H1 (cell line): Measurements from ENCODE around the gene SGMS2.

ENCODE experiments used
- BCL11A ChIP-seq, 2 experiments: IDR thresholded peaks; one replicate each; pipeline ENCODE4 v1.6.1; 2011; ENCODE audit warnings: low read depth in 2 of 2, low read length in 2 of 2, mild to moderate bottlenecking in 2 of 2
- EP300 ChIP-seq, 2 experiments: IDR thresholded peaks; 1 replicate in 1 of 2; 2 replicates in 1 of 2; pipeline ENCODE4 v1.6.1; 2011 to 2012; ENCODE audit warnings: low read depth in 2 of 2, low read length in 2 of 2, mild to moderate bottlenecking in 2 of 2, borderline replicate concordance in 1 of 2, inconsistent platforms in 1 of 2, moderate library complexity in 1 of 2
- EZH2 ChIP-seq: fragments of 200-600 bp; sonication (generic); IDR thresholded peaks from 2 replicates; pipeline ENCODE4 v1.7.1; 2012; ENCODE audit warnings: low read depth, mild to moderate bottlenecking, moderate library complexity, low read length, inconsistent platforms; ENCODE audit not compliant: severe bottlenecking
- JUND ChIP-seq: IDR thresholded peaks from 2 replicates; pipeline ENCODE4 v1.6.1; 2011; ENCODE audit warnings: mild to moderate bottlenecking, improper control_type of control experiment, low read length
- KDM5A ChIP-seq: fragments of 200-600 bp; IDR thresholded peaks from 2 replicates; pipeline ENCODE4 v1.7.1; 2012; ENCODE audit warnings: mild to moderate bottlenecking, low read length, inconsistent platforms, mixed read lengths
- MAFK ChIP-seq: IDR thresholded peaks from 2 replicates; pipeline ENCODE4 v1.6.1; 2012; ENCODE audit warnings: low read depth, mild to moderate bottlenecking, improper control_type of control experiment, low read length
- POLR2A ChIP-seq, 2 experiments: IDR thresholded peaks; 1 replicate in 1 of 2; 2 replicates in 1 of 2; pipeline ENCODE4 v1.6.1; 2011; ENCODE audit warnings: low read depth in 2 of 2, low read length in 2 of 2, mild to moderate bottlenecking in 2 of 2; ENCODE audit errors: control extremely low read depth in 1 of 2
- POLR2AphosphoS5 ChIP-seq: IDR thresholded peaks from 2 replicates; pipeline ENCODE4 v1.6.1; 2011; ENCODE audit warnings: low read depth, low read length
- SAP30 ChIP-seq: fragments of 300-600 bp; sonication (generic); IDR thresholded peaks from 2 replicates; pipeline ENCODE4 v1.7.1; 2012; ENCODE audit warnings: low read length, moderate library complexity, mild to moderate bottlenecking, inconsistent platforms; ENCODE audit not compliant: insufficient read depth, insufficient replicate concordance
- TF ChIP-seq, protein P1 (sequence below), 3 experiments: IDR thresholded peaks; 1 replicate in 2 of 3; 2 replicates in 1 of 3; pipeline versions ENCODE4 v1.5.1 to v1.6.1; 2011; ENCODE audit warnings: low read length in 3 of 3, mild to moderate bottlenecking in 3 of 3, inconsistent platforms in 2 of 3, low read depth in 1 of 3, moderate library complexity in 1 of 3; ENCODE audit not compliant: insufficient read depth in 1 of 3; ENCODE audit errors: control extremely low read depth in 1 of 3
- TF ChIP-seq, protein P2 (sequence below): fragments of 300-600 bp; sonication (generic); IDR thresholded peaks from 2 replicates; pipeline ENCODE4 v1.7.1; 2012; ENCODE audit warnings: low read length, moderate library complexity, mild to moderate bottlenecking, inconsistent platforms; ENCODE audit not compliant: insufficient replicate concordance

DNA sequence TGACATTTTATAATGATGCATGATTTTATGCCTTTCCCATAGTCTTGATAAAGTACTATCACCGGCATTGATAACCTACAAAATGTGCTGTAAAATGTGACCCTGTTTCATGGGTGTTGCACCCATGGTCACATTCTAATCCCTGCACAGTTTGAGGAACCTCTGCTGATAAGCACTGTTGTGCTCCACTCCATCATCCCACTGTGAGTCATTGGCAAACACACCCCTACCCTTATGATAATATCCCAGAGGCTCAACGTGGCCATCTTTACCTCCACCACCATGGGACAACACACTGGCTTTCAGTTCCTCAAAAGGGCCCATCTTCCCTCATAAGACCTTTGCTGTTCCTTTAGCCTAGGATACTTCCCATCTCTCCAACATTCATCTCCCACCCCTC is 32.0 kb upstream of the SGMS2 start:
- no peak for TF ChIP-seq MAFK
- TF ChIP-seq, protein P1, sequence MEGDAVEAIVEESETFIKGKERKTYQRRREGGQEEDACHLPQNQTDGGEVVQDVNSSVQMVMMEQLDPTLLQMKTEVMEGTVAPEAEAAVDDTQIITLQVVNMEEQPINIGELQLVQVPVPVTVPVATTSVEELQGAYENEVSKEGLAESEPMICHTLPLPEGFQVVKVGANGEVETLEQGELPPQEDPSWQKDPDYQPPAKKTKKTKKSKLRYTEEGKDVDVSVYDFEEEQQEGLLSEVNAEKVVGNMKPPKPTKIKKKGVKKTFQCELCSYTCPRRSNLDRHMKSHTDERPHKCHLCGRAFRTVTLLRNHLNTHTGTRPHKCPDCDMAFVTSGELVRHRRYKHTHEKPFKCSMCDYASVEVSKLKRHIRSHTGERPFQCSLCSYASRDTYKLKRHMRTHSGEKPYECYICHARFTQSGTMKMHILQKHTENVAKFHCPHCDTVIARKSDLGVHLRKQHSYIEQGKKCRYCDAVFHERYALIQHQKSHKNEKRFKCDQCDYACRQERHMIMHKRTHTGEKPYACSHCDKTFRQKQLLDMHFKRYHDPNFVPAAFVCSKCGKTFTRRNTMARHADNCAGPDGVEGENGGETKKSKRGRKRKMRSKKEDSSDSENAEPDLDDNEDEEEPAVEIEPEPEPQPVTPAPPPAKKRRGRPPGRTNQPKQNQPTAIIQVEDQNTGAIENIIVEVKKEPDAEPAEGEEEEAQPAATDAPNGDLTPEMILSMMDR (IDR thresholded peaks at IDR 0.05; ENCODE audit: control extremely low read depth in 1 of 3, insufficient read depth in 1 of 3, low read depth in 1 of 3, low read length in 3 of 3): no peak
- TF ChIP-seq SAP30: no peak
- TF ChIP-seq, protein P2, sequence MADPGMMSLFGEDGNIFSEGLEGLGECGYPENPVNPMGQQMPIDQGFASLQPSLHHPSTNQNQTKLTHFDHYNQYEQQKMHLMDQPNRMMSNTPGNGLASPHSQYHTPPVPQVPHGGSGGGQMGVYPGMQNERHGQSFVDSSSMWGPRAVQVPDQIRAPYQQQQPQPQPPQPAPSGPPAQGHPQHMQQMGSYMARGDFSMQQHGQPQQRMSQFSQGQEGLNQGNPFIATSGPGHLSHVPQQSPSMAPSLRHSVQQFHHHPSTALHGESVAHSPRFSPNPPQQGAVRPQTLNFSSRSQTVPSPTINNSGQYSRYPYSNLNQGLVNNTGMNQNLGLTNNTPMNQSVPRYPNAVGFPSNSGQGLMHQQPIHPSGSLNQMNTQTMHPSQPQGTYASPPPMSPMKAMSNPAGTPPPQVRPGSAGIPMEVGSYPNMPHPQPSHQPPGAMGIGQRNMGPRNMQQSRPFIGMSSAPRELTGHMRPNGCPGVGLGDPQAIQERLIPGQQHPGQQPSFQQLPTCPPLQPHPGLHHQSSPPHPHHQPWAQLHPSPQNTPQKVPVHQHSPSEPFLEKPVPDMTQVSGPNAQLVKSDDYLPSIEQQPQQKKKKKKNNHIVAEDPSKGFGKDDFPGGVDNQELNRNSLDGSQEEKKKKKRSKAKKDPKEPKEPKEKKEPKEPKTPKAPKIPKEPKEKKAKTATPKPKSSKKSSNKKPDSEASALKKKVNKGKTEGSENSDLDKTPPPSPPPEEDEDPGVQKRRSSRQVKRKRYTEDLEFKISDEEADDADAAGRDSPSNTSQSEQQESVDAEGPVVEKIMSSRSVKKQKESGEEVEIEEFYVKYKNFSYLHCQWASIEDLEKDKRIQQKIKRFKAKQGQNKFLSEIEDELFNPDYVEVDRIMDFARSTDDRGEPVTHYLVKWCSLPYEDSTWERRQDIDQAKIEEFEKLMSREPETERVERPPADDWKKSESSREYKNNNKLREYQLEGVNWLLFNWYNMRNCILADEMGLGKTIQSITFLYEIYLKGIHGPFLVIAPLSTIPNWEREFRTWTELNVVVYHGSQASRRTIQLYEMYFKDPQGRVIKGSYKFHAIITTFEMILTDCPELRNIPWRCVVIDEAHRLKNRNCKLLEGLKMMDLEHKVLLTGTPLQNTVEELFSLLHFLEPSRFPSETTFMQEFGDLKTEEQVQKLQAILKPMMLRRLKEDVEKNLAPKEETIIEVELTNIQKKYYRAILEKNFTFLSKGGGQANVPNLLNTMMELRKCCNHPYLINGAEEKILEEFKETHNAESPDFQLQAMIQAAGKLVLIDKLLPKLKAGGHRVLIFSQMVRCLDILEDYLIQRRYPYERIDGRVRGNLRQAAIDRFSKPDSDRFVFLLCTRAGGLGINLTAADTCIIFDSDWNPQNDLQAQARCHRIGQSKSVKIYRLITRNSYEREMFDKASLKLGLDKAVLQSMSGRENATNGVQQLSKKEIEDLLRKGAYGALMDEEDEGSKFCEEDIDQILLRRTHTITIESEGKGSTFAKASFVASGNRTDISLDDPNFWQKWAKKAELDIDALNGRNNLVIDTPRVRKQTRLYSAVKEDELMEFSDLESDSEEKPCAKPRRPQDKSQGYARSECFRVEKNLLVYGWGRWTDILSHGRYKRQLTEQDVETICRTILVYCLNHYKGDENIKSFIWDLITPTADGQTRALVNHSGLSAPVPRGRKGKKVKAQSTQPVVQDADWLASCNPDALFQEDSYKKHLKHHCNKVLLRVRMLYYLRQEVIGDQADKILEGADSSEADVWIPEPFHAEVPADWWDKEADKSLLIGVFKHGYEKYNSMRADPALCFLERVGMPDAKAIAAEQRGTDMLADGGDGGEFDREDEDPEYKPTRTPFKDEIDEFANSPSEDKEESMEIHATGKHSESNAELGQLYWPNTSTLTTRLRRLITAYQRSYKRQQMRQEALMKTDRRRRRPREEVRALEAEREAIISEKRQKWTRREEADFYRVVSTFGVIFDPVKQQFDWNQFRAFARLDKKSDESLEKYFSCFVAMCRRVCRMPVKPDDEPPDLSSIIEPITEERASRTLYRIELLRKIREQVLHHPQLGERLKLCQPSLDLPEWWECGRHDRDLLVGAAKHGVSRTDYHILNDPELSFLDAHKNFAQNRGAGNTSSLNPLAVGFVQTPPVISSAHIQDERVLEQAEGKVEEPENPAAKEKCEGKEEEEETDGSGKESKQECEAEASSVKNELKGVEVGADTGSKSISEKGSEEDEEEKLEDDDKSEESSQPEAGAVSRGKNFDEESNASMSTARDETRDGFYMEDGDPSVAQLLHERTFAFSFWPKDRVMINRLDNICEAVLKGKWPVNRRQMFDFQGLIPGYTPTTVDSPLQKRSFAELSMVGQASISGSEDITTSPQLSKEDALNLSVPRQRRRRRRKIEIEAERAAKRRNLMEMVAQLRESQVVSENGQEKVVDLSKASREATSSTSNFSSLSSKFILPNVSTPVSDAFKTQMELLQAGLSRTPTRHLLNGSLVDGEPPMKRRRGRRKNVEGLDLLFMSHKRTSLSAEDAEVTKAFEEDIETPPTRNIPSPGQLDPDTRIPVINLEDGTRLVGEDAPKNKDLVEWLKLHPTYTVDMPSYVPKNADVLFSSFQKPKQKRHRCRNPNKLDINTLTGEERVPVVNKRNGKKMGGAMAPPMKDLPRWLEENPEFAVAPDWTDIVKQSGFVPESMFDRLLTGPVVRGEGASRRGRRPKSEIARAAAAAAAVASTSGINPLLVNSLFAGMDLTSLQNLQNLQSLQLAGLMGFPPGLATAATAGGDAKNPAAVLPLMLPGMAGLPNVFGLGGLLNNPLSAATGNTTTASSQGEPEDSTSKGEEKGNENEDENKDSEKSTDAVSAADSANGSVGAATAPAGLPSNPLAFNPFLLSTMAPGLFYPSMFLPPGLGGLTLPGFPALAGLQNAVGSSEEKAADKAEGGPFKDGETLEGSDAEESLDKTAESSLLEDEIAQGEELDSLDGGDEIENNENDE: no peak
- TF ChIP-seq BCL11A (IDR thresholded peaks at IDR 0.05; ENCODE audit: low read depth in 2 of 2, low read length in 2 of 2): no peak
- no peak for TF ChIP-seq KDM5A
- TF ChIP-seq EP300 (IDR thresholded peaks at IDR 0.05; ENCODE audit: borderline replicate concordance in 1 of 2, low read depth in 2 of 2, low read length in 2 of 2): no peak
- no peak for TF ChIP-seq JUND
- no peak for TF ChIP-seq POLR2AphosphoS5
- no peak for TF ChIP-seq EZH2
- no peak for TF ChIP-seq POLR2A (IDR thresholded peaks at IDR 0.05; ENCODE audit: control extremely low read depth in 1 of 2, low read depth in 2 of 2, low read length in 2 of 2)
